CD8-positive, alpha-beta memory T cell (primary cell): ENCODE measurements around the gene SUMF1. TPM values are rescaled to one million over a fixed set of nuclear protein-coding genes. Genes with fewer than 3 reads are reported as not detected.
"Not testable (repeated sequence)": the region's sequence is repeated elsewhere in the genome, so short reads cannot be mapped to it uniquely, and the experiment has no call there.

Experiments used
- CTCF ChIA-PET: fragments of 350-600 bp; sonication (Branson Sonifier 250); formaldehyde crosslinking; loops from one replicate; lab custom pipeline; 2021; ENCODE audit warnings: antibody characterized with exemption; lab: Charles Lee
- POLR2A ChIA-PET: fragments of 350-600 bp; sonication (Branson Sonifier 250); formaldehyde crosslinking; loops from one replicate; lab custom pipeline; 2021; ENCODE audit warnings: antibody characterized with exemption; lab: Charles Lee
- DNase-seq, 5 donors: peaks; one replicate each; pipeline versions ENCODE4 v3.0.0 to v3.0.0-alpha.2; 2020 to 2022; ENCODE audit warnings: mixed read lengths in 1 of 5
- H3K27ac ChIP-seq: one replicate; pipeline ENCODE4 v1.7.0; 2013; ENCODE audit warnings: low read depth, mild to moderate bottlenecking, low read length, moderate library complexity
- H3K27me3 ChIP-seq: 2 replicates; pipeline ENCODE4 v1.7.0; 2013; ENCODE audit warnings: low read length, mild to moderate bottlenecking; ENCODE audit not compliant: insufficient read depth, poor library complexity, severe bottlenecking
- H3K36me3 ChIP-seq: 2 replicates; pipeline ENCODE4 v1.7.0; 2013; ENCODE audit warnings: mild to moderate bottlenecking, low read length, moderate library complexity; ENCODE audit not compliant: insufficient read depth
- H3K4me1 ChIP-seq: 2 replicates; pipeline ENCODE4 v1.7.0; 2013; ENCODE audit warnings: mild to moderate bottlenecking, low read length, moderate library complexity; ENCODE audit not compliant: insufficient read depth
- H3K4me3 ChIP-seq: 2 replicates; pipeline ENCODE4 v1.7.0; 2013; ENCODE audit warnings: mild to moderate bottlenecking, low read length
- H3K9me3 ChIP-seq: 2 replicates; pipeline ENCODE4 v1.7.0; 2013; ENCODE audit warnings: mild to moderate bottlenecking, low read length
- H3K27ac Mint-ChIP-seq, 8 donors: one replicate each; pipeline ENCODE4 v1.8.0; 2020 to 2021; ENCODE audit warnings: mixed read lengths in 8 of 8, mild to moderate bottlenecking in 6 of 8, inconsistent platforms in 3 of 8, moderate library complexity in 3 of 8
- H3K27me3 Mint-ChIP-seq, 2 donors: one replicate each; pipeline ENCODE4 v1.8.0; 2020 to 2021; ENCODE audit warnings: mixed read lengths in 2 of 2, mild to moderate bottlenecking in 1 of 2, moderate library complexity in 1 of 2
- H3K36me3 Mint-ChIP-seq, 3 donors: one replicate each; pipeline ENCODE4 v1.8.0; 2020 to 2021; ENCODE audit warnings: mixed read lengths in 3 of 3, inconsistent platforms in 1 of 3, mild to moderate bottlenecking in 1 of 3
- H3K4me1 Mint-ChIP-seq, 3 donors: one replicate each; pipeline ENCODE4 v1.8.0; 2020 to 2021; ENCODE audit warnings: mixed read lengths in 3 of 3, inconsistent platforms in 1 of 3, mild to moderate bottlenecking in 1 of 3
- H3K4me3 Mint-ChIP-seq, 7 donors: one replicate each; pipeline ENCODE4 v1.8.0; 2020 to 2021; ENCODE audit warnings: mixed read lengths in 7 of 7, mild to moderate bottlenecking in 6 of 7, moderate library complexity in 4 of 7, inconsistent platforms in 2 of 7
- H3K9me3 Mint-ChIP-seq, 5 donors: one replicate each; pipeline ENCODE4 v1.8.0; 2020 to 2022; ENCODE audit warnings: mixed read lengths in 5 of 5, mild to moderate bottlenecking in 3 of 5, moderate library complexity in 2 of 5, inconsistent platforms in 1 of 5
- polyA plus RNA-seq: library from polyadenylated mRNA; unstranded; fragments of 300-500 nt; fragmentation: Illumina TruSeq; gene quantifications from one replicate; pipeline ENCODE4 v1.2.3, GENCODE V29; 2021
- total RNA-seq, 2 experiments: library from RNA; stranded (reverse); gene quantifications; one replicate each; pipeline ENCODE4 v1.2.3, GENCODE V29; 2021

SUMF1 gene
- total and polyA plus RNA-seq, 3 experiments from 2014 or later, result 12.1 to 28.7 (median 13.0) TPM

DNA sequence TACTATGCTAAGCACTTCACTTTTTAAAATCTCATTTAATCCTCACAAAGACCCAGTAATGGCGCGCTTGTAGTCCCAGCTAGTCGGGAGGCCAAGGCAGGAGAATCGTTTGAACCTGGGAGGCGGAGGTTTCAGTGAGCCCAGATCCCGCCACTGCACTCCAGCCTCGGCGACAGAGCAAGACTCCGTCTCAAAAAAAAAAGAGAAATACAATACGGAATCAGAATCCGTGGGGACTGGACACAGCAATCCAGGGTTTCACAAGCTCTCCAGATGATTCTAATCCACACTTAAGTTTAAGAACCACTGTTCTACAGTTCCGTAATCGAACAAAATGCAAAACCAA lies 426 bp upstream of the SUMF1 start:
- DNase-seq, result no peak
- peaks cover 0 to 2% of the 10 kb centered on the region in 2 donors for H3K27me3 Mint-ChIP-seq
- Histone ChIP-seq H3K4me1 (peaks cover 11% of the 10 kb centered on the region), H3K4me3 (peak overlapping the region; percentile 62), H3K36me3 (no peaks in the 10 kb centered on the region), H3K27me3 (no peaks in the 10 kb centered on the region), H3K9me3 (no peaks in the 10 kb centered on the region), H3K27ac (peak overlapping the region; percentile 75)
- no peaks in the 10 kb centered on the region for H3K9me3 Mint-ChIP-seq
- ChIA-PET CTCF (interaction anchor here (0.9 to 1.1 kb wide), 3 partner anchors 8 to 166 kb away, joined by 3 to 4 read pairs (median 4); partner anchors contain the start of gene ITPR1), POLR2A (interaction anchor here (0.6 to 2.0 kb wide), 3 partner anchors 26 to 117 kb away, joined by 3 to 29 read pairs (median 4); partner anchors contain the start of gene ITPR1)
- H3K4me3 Mint-ChIP-seq, result peak overlapping the region; percentile 89 to 94 (median 92)
- peaks cover 0 to 2% (median 0%) of the 10 kb centered on the region in 3 donors for H3K36me3 Mint-ChIP-seq
- H3K27ac Mint-ChIP-seq, result peak overlapping the region; percentile 75 to 93 (median 88)
- peaks cover 20 to 26% (median 20%) of the 10 kb centered on the region in 3 donors for H3K4me1 Mint-ChIP-seq

- H3K27me3 Mint-ChIP-seq, result no peaks in the 10 kb centered on the region
- ChIA-PET POLR2A (no interaction called here), CTCF (interaction anchor here (1.4 kb wide), 1 partner anchor 114 kb away, joined by 3 read pairs; no protein-coding TSS in a partner anchor)
- H3K27ac Mint-ChIP-seq, result peak overlapping the region in 1 of 8 donors; percentile 38
- no peaks in the 10 kb centered on the region for H3K36me3 ChIP-seq
- H3K27ac ChIP-seq, result no peak overlapping the region
- DNase-seq, result no peak
- H3K27me3 ChIP-seq, result no peaks in the 10 kb centered on the region
- peaks cover 11% of the 10 kb centered on the region for H3K4me1 ChIP-seq
- H3K4me1 Mint-ChIP-seq, result peaks cover 23 to 29% (median 28%) of the 10 kb centered on the region in 3 donors
- no peaks in the 10 kb centered on the region for H3K9me3 Mint-ChIP-seq
- peaks cover 0 to 3% (median 2%) of the 10 kb centered on the region in 3 donors for H3K36me3 Mint-ChIP-seq
- peak overlapping the region in 4 of 7 donors; percentile 17 to 89 (median 50) for H3K4me3 Mint-ChIP-seq
- H3K4me3 ChIP-seq, result no peak overlapping the region
- H3K9me3 ChIP-seq, result no peaks in the 10 kb centered on the region
These were observed 2.5 kb downstream of the SUMF1 start for GRCh38 chr3:4464576-4464975.

GRCh38 chr3:4462369-4463040 lies 4.6 kb downstream of the SUMF1 start:
- ChIA-PET CTCF (interaction anchor here (1.5 kb wide), 1 partner anchor 30 kb away, joined by 5 read pairs; the partner anchor contains the start of gene ITPR1), POLR2A (no interaction called here)
- Histone ChIP-seq H3K9me3 (no peaks in the 10 kb centered on the region), H3K4me3 (no peak overlapping the region), H3K4me1 (peaks cover 9% of the 10 kb centered on the region), H3K36me3 (no peaks in the 10 kb centered on the region), H3K27ac (no peak overlapping the region), H3K27me3 (no peaks in the 10 kb centered on the region)
- Mint-ChIP-seq H3K4me1 (peaks cover 26 to 28% (median 28%) of the 10 kb centered on the region in 3 donors), H3K27ac (no peak overlapping the region), H3K4me3 (no peak overlapping the region), H3K36me3 (peaks cover 0 to 3% (median 3%) of the 10 kb centered on the region in 3 donors), H3K9me3 (no peaks in the 10 kb centered on the region), H3K27me3 (no peaks in the 10 kb centered on the region)
- no peak for DNase-seq

DNA sequence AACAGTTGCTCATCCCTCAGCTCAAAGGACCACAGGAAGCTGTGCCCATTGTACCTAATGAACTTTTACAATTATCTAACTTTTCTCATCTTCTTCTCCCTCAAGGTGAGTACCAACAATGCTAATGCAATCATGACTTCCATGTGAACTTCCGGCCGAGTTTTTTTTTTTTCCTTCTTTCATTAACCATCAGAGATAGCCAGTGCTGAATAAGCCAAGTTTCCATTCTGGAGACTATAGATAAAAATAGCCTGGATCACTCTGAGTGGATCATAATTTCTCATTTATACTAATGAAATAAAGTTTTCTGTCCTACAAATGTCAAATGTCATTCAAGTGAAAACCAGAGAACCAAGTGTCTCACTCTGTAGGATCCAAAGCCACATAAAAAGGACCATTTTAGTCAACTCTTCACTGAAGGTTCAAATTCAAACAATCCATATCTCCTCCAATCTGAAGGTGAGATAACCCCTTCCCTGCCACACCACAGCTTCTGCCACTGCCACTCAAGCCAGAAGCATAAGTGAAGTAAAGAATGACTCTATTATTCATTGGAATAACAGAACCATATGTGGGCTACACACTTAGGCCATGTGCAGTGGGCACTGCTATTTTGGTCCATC lies 5.5 kb downstream of the SUMF1 start:
- H3K9me3 Mint-ChIP-seq, result no peaks in the 10 kb centered on the region
- H3K27ac Mint-ChIP-seq, result peak overlapping the region in 2 of 8 donors; percentile 24 to 32
- no peak for DNase-seq
- peaks cover 4% of the 10 kb centered on the region for H3K4me1 ChIP-seq
- no peak overlapping the region for H3K27ac ChIP-seq
- no peaks in the 10 kb centered on the region for H3K27me3 ChIP-seq
- H3K4me3 ChIP-seq, result no peak overlapping the region
- H3K36me3 ChIP-seq, result no peaks in the 10 kb centered on the region
- peaks cover 19 to 22% (median 19%) of the 10 kb centered on the region in 3 donors for H3K4me1 Mint-ChIP-seq
- CTCF ChIA-PET, result interaction anchor here (1.5 kb wide), 1 partner anchor 31 kb away, joined by 5 read pairs; the partner anchor contains the start of gene ITPR1
- no peaks in the 10 kb centered on the region for H3K27me3 Mint-ChIP-seq
- no peak overlapping the region for H3K4me3 Mint-ChIP-seq
- POLR2A ChIA-PET, result no interaction called here
- H3K9me3 ChIP-seq, result no peaks in the 10 kb centered on the region
- peaks cover 0 to 3% (median 2%) of the 10 kb centered on the region in 3 donors for H3K36me3 Mint-ChIP-seq

- no peaks in the 10 kb centered on the region for H3K4me1 ChIP-seq
- ChIA-PET POLR2A (no interaction called here), CTCF (interaction anchor here (0.9 to 1.5 kb wide), 2 partner anchors 34 to 173 kb away, joined by 3 read pairs; no protein-coding TSS in a partner anchor)
- Mint-ChIP-seq H3K27ac (peak overlapping the region in 1 of 8 donors; percentile 32), H3K27me3 (no peaks in the 10 kb centered on the region), H3K4me3 (no peak overlapping the region), H3K4me1 (peaks cover 9 to 10% (median 9%) of the 10 kb centered on the region in 3 donors), H3K36me3 (peaks cover 0 to 3% (median 2%) of the 10 kb centered on the region in 3 donors), H3K9me3 (no peaks in the 10 kb centered on the region)
- H3K4me3 ChIP-seq, result no peak overlapping the region
- no peaks in the 10 kb centered on the region for H3K9me3 ChIP-seq
- no peak overlapping the region for H3K27ac ChIP-seq
- no peaks in the 10 kb centered on the region for H3K36me3 ChIP-seq
- DNase-seq, result no peak
- no peaks in the 10 kb centered on the region for H3K27me3 ChIP-seq
These were observed 6.7 kb downstream of the SUMF1 start for GRCh38 chr3:4460334-4460733.

GRCh38 chr3:4458961-4459360 lies 8.1 kb downstream of the SUMF1 start:
- H3K27me3 ChIP-seq, result no peaks in the 10 kb centered on the region
- Mint-ChIP-seq H3K27me3 (no peaks in the 10 kb centered on the region), H3K36me3 (peaks cover 0 to 3% (median 2%) of the 10 kb centered on the region in 3 donors), H3K4me3 (no peak overlapping the region), H3K9me3 (no peaks in the 10 kb centered on the region), H3K4me1 (peaks cover 2 to 9% (median 8%) of the 10 kb centered on the region in 3 donors), H3K27ac (no peak overlapping the region)
- H3K4me3 ChIP-seq, result no peak overlapping the region
- ChIA-PET POLR2A (no interaction called here), CTCF (interaction anchor here (0.6 to 1.5 kb wide), 2 partner anchors 63 to 175 kb away, joined by 3 read pairs; no protein-coding TSS in a partner anchor)
- H3K27ac ChIP-seq, result no peak overlapping the region
- H3K9me3 ChIP-seq, result no peaks in the 10 kb centered on the region
- no peaks in the 10 kb centered on the region for H3K36me3 ChIP-seq
- DNase-seq, result no peak
- no peaks in the 10 kb centered on the region for H3K4me1 ChIP-seq

DNA sequence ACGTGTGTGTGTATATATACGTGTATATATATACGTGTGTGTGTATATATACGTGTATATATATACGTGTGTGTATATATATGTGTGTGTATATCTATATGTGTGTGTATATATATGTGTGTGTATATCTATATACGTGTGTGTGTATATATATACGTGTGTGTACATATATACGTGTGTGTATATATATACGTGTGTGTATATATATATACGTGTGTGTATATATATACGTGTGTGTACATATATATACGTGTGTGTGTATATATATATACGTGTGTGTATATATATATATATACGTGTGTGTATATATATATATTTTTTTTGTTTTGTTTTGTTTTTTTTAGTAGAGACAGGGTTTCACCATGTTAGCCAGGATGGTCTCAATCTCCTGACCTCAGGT lies 10.3 kb downstream of the SUMF1 start:
- H3K27me3 Mint-ChIP-seq, CTCF ChIA-PET, H3K4me1 ChIP-seq, H3K27me3 ChIP-seq, H3K9me3 ChIP-seq, H3K9me3 Mint-ChIP-seq, H3K27ac Mint-ChIP-seq, H3K4me3 Mint-ChIP-seq, H3K4me3 ChIP-seq, H3K36me3 ChIP-seq, DNase-seq, H3K27ac ChIP-seq, POLR2A ChIA-PET: not testable (repeated sequence)
- Mint-ChIP-seq H3K4me1 (peaks cover 6 to 11% (median 10%) of the 10 kb centered on the region in 3 donors), H3K36me3 (peaks cover 0 to 11% (median 7%) of the 10 kb centered on the region in 3 donors)

- CTCF ChIA-PET, result no interaction called here
- no peaks in the 10 kb centered on the region for H3K4me1 ChIP-seq
- H3K4me3 ChIP-seq, result no peak overlapping the region
- Mint-ChIP-seq H3K4me1 (peaks cover 3 to 7% (median 5%) of the 10 kb centered on the region in 3 donors), H3K36me3 (peaks cover 0 to 34% (median 12%) of the 10 kb centered on the region in 3 donors), H3K27me3 (no peaks in the 10 kb centered on the region), H3K9me3 (no peaks in the 10 kb centered on the region), H3K4me3 (no peak overlapping the region), H3K27ac (no peak overlapping the region)
- no peaks in the 10 kb centered on the region for H3K9me3 ChIP-seq
- no peak for DNase-seq
- POLR2A ChIA-PET, result no interaction called here
- no peaks in the 10 kb centered on the region for H3K36me3 ChIP-seq
- no peaks in the 10 kb centered on the region for H3K27me3 ChIP-seq
- H3K27ac ChIP-seq, result no peak overlapping the region
These were observed 12.9 kb downstream of the SUMF1 start for GRCh38 chr3:4454142-4454541.
